Activated CD8-positive, alpha-beta memory T cell treated with anti-CD3 and anti-CD28 coated beads, Interleukin-2, amount 50 U/mL, for 24 hours (primary cell): ENCODE data around the gene KHDRBS1.
"Not testable (repeated sequence)": the region's sequence is repeated elsewhere in the genome, so short reads cannot be mapped to it uniquely, and the experiment has no call there.

Experiments used
- DNase-seq: peaks from one replicate; pipeline ENCODE4 v3.0.0-alpha.2; 2020; ENCODE audit errors: extremely low read depth

KHDRBS1 gene

DNA sequence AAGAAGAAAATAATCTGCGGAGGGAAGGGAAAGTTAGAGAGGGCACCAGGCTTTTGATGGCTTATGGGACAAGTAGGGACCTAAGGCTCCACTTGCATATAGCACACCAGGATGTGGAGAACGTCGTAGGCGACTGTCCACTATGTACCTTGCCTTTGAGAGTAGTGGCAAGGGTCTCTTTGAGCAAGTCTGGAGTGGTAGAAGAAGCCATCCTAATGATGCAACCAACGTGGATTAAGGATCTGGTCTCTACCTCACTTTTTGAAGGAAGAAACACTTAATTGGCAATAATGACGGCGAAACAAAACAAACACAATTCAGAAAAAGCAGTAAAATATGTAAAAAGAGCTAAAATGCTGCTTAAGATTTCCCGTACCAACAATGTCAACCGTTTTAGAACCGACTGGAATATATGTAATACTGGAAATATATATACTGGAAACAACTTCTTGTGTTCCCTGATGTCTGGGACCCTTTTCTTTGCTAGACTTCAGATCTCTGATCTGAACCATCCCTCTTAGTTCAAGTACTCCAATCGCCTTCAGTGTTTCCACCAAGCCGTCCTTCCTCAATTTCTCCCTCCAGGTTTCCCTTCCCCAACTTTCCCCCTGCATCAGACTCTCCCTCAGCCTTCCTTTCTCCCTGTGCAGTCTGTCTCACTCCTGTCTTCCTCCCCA, 821 bp upstream of the KHDRBS1 start:
- no peak for DNase-seq

DNA sequence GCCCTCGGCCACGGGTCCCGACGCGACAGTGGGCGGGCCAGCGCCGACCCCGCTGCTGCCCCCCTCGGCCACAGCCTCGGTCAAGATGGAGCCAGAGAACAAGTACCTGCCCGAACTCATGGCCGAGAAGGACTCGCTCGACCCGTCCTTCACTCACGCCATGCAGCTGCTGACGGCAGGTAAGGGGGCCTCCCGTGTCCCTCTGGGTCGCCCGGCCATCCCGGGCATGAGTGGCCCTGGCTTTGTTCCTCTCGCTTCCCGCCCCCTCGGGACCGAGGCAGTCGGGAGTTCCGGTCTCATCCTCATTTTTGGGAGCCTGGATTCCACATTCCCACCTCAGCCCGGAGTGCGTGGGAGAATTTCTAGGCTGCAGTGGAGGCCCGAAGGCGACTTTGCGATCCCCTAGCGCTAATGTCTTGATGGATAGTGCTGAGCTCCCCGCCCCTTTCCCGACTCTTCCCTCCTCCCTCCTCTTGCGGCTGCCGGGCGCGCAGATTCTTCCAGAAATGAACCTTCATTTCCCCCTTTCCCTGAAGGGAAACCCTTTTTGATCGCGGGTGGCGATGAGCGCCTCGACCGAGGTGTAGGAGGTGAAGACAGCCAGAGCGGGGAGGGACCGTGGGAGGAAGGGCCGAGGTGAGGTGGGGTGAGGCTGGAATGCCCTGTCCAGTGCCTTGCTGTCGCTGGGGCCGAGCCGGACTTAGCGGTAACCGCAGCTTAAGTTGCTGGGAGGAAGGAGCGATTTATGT, 705 bp downstream of the KHDRBS1 start:
- no peak for DNase-seq

DNA sequence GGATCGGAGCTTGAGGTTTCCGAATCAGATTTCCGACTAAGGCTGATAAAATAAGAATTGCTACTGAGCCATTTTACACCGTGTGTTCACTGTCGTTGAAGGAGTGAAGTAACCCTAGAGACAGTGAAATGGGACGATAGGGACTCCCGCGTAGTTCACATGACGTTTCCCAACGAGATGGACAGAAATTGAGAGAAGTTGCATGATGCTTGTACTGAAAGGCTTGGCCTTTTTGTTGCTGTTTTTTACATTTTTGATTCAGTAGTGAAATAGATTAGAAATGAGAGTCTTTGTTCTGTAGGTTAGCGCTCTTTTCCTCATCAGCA, 1.2 kb downstream of the KHDRBS1 start:
- no peak for DNase-seq

DNA sequence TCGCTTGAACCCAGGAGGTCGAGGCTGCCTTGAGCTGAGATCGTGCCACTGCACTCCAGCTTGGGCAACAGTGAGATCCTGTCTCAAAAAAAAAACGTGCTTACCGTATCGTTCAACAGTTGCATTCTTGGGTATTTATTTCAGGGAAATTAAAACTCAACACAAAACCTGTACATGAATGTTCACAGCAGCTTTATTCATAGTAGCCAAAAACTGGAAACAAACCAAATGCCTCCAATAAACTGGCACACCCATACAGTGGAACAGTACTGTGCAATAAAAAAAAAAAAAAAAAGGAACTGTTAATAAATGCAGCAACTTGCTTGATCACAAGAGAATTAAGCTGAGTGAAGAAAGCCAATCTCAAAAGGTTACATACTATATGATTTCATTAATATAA, 6.7 kb downstream of the KHDRBS1 start:
- DNase-seq: no peak

DNA sequence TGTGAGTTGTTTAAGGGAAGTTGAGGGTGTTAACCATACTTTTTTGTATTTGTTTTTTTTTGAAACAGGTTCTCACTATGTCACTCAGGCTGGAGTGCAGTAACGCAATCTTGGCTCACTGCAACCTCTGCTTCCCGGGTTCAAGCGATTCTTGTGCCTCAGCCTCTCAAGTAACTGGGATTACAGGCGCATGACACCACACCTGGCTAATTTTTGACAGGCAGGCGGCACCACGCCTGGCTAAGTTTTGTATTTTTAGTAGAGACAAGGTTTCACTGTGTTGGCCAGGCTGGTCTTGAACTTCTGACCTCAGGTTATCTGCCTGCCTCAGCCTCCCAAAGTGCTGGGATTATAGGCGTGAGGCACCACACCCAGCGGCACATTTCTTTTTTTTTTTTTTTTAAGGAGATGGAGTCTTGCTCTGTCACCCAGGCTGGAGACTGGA, 7.9 kb downstream of the KHDRBS1 start:
- not testable (repeated sequence) for DNase-seq

DNA sequence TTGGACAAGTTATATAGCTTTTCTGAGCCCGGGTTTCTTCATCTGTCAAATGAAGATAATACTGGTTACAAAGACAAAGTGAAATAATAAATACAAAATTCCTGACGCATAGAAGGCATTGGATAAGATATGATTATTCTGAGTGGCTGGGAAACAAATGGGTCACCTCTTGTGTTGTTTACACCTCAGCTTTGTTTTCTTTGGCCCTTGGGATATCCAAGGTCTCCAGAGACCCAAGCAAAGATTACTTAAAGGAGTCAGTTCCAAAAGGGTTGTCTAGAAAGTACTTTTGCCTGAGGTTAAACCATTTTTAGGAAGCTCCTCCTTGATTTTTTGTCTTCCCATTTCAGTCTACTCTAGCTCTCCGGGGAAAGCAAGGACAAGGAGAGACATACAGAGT, 9.7 kb downstream of the KHDRBS1 start:
- no peak for DNase-seq

DNA sequence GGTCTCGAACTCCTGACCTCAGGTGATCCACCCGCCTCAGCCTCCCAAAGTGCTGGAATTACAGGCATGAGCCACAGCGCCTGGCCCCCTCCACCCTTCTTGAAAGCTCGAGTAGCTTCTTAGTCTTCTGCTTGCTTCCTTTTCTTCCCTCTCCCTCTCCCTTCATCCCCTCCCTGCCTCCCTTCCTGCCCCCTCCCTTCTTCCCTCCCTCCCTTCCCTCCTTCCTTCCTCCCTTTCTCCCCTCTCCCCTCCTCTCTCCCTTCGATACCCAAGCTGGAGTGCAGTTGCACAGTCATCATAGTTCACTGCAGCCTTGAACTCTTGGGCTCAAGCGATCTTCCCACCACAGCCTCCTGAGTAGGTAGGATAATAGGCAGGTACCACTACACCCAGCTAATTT, 11.8 kb downstream of the KHDRBS1 start:
- DNase-seq: no peak

DNA sequence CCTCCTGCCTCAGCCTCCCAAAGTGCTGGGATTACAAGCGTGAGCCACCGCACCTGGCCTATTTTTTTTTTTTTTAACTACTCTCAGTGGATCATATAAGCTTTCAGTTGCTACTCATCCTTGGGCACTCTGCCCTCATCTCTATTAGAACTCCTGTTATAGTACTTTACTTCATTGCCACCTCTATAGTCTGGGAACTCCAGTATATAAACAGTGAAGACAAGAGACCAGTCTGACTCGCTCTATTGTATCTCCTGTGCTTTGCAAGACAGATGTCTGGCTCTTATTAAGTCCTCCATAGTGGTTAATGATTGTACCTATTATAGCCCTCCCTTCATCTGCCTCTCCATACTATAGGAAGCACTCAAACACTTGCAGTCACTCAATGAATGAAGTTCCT, 15.1 kb downstream of the KHDRBS1 start:
- no peak for DNase-seq

DNA sequence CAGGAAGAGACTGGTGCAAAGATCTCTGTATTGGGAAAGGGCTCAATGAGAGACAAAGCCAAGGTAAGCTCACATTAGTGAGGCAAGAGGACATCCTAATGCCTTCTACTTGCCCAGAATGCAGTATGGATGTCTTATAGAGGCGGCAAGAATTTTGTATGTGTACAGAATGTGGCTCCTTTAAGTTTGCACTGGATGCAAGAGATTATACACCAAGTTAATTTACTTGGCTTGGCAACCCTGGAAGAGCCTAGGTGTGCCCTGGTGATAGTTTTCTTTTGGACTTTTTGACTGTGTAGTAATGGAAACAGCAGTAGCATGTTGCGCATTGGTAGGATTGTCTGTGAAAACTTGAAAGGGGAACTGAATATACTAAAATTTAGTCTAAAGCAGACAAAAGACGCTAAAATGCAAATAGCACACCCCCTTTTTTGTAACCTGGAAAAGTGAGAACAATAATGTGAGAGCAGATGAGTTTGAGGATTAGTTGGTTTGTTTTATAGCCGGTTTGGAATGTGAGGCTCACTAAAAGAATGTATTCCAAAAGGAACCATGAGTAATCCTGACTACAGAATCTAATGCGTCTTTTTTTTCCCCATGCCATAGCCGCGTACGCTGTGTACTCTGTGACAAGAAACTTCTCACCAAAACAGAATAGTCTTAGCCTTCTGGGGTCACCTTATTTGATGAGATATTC, 18.1 kb downstream of the KHDRBS1 start:
- no peak for DNase-seq

DNA sequence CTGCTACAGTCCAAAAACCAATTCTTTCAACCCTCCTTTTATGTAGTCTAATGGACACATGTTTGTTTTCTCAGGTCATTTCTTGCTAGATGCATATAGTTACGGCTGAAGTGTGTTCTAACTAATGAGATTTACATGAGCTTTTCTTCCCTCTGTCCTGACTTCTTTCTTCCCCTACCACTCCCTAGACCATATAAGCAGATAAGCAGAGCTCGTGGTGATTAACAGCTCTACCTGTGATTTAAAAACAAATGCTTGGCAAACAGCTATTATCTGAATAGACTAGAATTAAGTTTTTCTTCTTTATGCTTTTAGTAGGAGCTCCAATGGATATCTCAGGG, 18.6 kb downstream of the KHDRBS1 start:
- no peak for DNase-seq

DNA sequence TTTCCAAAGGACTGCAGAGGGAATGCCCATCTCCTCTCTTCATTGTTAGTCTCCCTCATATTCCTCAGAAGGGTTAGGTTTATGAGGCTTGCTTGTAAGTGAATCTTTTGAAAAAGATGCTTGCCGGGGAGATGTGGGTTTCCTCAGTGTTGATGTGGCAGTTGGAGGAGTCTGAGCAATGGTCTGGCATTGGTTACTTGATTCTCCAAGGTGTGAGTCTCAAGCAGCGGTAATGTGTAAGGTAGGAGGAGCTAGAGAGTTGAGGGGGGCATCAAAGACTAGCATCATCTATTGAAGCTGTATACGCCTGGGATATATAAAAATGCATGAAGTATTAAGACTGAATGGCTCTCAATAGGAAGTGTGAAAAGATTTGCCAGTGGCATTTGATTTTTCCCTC, 21.5 kb downstream of the KHDRBS1 start:
- DNase-seq: no peak

DNA sequence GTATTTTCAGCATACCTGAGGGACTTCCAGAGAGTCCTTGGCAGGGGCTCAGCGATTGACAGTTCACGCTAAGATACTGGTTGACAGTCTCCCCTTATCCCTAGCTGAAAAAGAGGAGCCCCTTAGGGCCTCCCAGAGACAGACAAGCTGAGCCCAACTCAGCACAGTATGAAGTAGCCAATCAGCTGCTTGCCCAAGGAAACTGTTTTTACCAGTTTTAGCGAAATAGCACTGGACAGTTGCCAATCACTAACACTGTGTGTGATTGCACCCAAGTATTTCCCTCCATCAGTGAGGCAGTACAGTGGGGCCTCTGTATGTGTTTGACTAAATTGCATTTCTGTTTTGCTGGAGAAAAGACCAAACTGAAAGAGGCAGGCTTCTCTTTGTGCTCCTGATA, 27.0 kb downstream of the KHDRBS1 start:
- no peak for DNase-seq

DNA sequence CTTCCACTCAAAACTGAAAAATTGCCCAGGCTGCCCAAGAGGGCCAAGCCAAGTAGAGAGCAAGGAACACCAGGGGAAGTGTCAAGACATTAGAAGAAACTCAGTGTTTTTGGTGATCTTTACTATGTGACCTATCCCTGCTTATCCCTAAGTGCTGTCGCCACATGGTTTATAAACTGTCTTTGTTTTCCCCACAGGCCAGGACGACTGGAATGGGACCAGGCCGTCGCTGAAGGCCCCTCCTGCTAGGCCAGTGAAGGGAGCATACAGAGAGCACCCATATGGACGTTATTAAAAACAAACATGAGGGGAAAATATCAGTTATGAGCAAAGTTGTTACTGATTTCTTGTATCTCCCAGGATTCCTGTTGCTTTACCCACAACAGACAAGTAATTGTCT, 28.7 kb downstream of the KHDRBS1 start:
- DNase-seq: no peak

DNA sequence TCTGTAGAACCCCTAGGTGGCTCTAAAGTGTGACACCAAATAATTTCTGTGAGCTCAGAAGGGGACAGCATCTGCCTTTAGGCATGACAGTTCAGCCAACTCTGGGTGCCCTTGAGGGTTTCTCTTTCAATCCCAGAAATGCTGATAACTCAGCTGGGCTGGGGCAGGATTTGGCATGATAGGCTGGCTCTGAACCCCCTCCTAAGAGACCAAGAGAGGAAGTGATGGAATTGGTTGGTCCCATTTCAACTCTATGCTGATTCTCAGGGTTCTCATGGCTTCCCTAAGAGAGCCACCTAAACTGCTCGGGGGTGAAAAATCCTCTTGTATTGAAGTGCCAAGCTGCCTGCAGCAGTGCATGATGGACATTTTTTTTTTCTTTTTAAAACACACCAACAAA, 30.6 kb downstream of the KHDRBS1 start:
- DNase-seq: no peak

DNA sequence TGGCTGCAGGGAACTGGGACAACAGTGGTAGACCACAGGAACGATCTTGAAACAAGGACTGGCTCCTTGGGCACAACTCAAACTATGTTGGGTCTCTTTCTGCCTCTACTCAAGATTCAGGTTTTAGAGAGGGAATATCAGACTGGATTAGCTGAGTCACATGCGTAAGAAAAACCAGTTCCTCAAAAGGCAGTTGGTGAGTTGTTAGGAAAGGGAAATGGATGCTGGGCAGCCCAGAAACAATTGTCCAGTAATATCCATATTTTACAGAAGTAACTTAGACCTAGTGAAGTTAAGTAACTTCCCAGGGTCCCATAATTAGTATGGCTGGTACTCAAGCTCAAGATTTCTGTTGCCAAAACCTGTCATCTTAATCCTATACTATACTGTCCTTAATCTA, 32.1 kb downstream of the KHDRBS1 start:
- DNase-seq: no peak

DNA sequence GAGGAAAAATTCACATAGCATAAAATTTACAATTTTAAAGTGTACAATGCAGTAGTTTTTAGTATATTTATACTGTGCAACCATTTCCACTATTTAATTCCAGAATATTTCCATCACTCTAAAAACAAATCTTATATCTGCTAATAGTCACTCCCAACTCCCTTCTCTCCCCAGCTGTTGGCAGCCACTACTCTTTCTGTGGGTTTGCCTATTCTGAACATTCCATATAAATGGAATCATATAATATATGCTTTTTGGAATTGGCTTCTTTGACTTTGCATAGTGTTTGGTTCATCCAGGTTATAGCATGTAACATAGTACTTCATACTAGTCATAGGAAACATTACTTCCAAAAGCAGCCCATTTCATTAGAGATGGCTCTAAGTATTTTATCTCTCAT, 34.0 kb downstream of the KHDRBS1 start:
- DNase-seq: no peak

DNA sequence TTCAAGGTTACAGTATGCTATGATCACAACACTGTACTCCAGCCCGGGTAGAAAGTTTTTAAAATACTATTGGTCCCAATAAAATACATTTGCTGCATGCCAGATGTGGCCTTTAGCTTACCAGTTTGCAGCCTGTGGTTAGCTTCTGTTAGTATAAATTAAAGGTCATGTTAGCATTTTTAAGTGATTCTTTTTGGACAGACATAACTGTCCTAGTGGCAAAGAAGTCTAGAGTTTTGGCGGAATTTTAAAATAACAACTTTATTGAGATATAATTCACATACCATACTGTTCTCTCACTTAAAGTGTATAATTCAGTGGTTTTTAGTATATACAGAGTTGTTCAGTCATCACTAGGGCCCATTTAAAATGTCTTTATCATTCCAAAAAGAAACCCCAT, 34.8 kb downstream of the KHDRBS1 start:
- no peak for DNase-seq

DNA sequence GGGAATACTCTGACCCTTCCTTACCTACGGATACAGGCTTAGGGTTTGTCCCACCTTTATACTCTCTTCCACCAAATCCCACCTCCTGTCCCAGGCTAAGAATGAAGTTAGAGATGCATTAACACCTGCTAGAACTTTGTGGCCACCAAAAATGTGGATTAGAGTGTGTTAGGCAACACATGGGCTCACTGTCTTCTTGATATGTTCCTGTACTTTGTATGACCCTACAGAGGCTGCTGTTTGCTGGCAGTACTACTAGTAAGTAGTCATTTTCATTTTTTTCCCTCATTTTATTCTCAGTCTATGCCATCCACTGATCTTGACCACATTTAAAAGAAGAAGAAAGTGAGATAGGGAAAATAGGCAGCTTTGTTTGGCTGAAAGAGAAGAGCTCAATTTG, 38.0 kb downstream of the KHDRBS1 start:
- DNase-seq: no peak

DNA sequence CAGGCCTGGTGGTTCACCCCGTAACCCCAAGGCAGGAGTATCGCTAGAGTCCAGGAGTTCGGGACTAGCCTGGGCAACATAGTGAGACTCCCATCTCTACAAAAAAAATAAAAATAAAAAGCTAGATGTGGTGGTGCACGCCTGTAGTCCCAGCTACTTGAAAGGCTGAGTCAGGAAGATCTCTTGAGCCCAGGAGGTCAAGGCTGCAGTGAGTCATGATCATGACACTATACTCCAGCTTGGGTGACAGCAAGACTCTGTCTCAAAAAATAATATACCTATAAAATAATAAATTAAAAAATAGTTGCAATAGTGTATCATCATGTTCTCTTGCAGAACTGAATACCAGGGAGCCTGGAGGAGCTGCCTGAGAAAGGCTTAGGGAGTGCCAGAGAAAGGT, 39.2 kb downstream of the KHDRBS1 start:
- DNase-seq: no peak

DNA sequence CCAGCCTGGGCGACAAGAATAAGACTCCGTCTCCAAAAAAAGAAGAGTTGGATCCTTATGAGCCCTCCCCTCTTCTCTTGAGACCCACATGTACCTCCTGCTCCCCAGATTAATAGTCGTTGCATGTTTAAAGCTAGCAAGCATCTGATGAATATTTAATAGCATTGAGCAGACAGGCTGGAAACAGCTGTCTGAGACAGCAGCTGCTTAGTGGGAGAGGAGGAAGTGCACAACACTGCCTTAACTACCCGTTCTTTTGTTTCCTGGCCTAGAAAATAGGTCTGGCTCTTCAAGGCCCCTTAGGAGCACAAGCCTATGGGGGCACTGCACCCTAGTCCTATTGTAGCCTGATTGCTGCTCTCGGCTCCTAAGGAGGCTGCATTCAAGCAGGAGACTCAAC, 41.7 kb downstream of the KHDRBS1 start:
- no peak for DNase-seq

DNA sequence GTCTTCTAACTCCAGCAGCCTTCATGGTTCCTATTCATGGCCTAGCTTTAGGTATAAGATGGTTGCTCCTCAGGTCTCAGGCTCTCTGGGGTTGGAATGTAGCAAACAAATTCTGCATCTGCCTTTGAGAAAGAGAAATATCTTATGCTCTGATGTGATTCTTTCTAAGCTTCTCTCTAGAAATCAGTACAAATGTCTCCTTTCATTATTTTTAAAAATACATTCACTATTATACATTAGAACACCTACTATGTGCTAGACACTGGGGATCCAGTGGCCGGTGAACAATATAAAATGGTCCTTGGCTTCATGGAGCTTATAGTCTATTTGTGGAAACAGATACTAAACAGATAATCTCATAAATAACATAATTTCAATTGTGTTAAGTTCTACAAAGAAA, 42.9 kb downstream of the KHDRBS1 start:
- DNase-seq: no peak

DNA sequence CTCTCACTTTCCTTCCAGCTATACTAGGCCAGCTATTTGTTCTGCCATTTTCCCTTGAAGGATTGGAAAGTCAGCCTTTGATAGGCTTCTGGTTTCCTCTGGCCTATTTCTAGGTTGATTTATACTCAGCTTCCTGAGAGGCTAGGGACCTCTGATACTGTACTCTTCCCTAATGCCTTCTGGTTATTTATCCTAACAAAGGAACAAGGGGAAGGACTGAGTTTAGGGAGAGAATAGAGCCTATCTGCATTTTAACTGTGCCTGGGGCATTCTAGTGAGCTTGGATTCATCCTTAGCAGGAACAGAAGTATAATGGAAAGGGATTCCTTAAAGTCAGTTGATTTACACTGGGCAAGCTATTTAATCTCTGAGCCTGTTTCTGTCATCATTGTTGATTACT, 47.2 kb downstream of the KHDRBS1 start:
- no peak for DNase-seq

DNA sequence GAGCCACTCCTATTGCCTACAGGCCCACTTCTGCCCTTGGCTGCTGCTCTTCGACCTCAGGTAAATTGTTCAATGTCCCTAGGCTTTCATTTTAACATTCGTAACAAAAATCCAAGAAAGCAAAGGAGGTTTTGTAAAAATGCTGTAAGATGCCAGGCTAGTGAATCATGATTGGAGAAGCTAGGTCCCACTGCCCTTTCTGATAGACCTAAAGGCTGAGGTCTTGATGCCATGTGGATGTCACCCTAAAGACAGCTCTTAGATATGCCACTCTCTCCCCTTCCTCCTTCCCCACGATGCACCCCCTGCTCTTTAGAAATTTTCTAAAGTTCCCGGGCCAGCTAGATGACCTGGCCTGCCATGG, 49.2 kb downstream of the KHDRBS1 start:
- no peak for DNase-seq
